ENCODE measurements around the gene YTHDC2.

The YTHDC2 gene
- total RNA-seq, result 70.0 to 88.9 (median 72.8) reads per million in 3 donors

DNA sequence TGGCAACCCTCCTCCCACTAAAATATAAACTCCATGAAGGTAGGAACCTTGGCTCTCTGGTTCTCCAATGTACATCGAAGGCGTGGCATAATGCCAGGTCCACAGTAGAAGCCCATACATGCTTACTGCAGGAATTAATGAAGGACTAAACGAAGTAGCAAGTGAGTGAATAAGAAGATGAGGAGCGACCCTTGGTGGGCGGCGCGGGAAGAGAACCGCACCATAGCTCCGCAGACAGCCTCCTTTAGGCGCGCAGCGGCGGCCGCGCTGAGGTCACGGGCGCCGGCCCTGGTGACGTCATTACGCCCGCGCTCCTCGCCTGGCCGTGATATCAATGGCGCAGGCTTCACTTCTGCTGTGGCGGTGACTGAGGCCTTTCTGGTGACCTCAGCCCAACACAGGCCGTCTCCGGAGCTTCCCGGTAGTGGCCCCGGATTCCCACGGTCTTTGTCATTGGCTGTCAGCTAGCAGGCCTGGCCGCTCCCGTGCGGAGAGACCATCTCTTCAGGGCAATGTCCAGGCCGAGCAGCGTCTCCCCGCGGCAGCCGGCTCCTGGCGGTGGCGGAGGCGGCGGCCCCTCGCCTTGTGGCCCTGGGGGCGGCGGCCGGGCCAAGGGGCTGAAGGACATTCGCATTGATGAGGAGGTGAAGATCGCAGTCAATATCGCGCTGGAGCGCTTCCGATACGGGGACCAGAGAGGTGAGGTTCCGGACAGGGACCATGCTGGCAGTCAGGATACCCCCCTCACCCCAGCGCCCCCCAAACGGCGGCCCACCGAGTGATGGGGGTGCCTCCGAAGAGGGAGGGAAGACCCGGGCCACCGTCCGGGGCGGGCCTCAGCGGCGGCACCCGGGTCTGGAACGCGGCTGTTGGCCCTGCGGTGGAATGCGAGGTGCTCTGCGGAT is at the start of gene YTHDC2:
TSS of gene YTHDC2 (plus strand) at position 311 of the 905 bp plus-strand sequence. CDS start at position 513, 202 bp downstream.
- no peaks in the 10 kb centered on the region for H3K27me3 ChIP-seq (replicated peaks; ENCODE audit: control insufficient read depth, insufficient read depth, low read length, poor library complexity, severe bottlenecking)
- H3K4me1 ChIP-seq (ENCODE audit: control insufficient read depth, insufficient read depth, low read length, poor library complexity, severe bottlenecking), result peaks cover 10% of the 10 kb centered on the region
- H3K4me3 ChIP-seq (ENCODE audit: insufficient read depth, low read depth, low read length, poor library complexity, severe bottlenecking), result peak within 1 kb of the TSS; percentile 79
- H3K27ac ChIP-seq (ENCODE audit: insufficient read depth, low read length, poor library complexity, severe bottlenecking), result peak within 1 kb of the TSS; percentile 80
- DNase-seq, result peak; percentile 75 to 81 (median 80)
- H3K9me3 ChIP-seq (ENCODE audit: control insufficient read depth, low read length), result no peaks in the 10 kb centered on the region
- no peaks in the 10 kb centered on the region for H3K36me3 ChIP-seq (ENCODE audit: control insufficient read depth, insufficient read depth, low read length)

DNA sequence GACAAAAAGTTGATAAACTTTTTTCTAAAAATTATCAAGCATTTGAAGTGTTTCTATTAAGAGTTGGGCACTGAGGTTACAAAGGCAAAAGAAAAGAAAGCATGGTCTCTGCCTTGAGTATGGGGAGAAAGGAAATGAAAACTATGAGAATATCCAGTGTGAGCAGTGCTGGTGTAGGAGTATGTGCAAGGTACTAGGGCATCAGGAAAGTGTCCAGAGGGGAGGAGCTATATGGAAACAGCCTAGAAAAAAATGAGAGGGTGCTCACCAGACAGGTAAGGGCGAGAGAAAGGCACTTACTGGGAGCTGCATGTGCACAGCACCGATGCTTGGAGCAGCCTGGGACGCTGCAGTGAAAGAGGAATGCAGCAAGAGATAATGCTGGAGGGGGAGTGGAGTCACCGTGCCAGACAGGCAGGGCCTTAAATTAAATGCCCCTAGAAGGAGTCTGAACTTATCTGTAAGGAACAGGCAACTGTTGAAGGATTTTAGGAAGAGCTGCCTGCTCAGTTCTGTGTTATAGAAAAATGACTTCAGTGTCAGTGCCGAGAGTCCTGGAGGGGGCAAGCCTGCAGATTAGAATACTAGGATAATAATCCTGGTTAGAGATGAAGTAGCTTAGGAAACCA is 39.3 kb upstream of the YTHDC2 start:
- Histone ChIP-seq H3K27ac (ENCODE audit: insufficient read depth, low read length, poor library complexity, severe bottlenecking) (no peak overlapping the region), H3K27me3 (replicated peaks; ENCODE audit: control insufficient read depth, insufficient read depth, low read length, poor library complexity, severe bottlenecking) (no peaks in the 10 kb centered on the region), H3K36me3 (ENCODE audit: control insufficient read depth, insufficient read depth, low read length) (no peaks in the 10 kb centered on the region), H3K4me1 (ENCODE audit: control insufficient read depth, insufficient read depth, low read length, poor library complexity, severe bottlenecking) (no peaks in the 10 kb centered on the region), H3K9me3 (ENCODE audit: control insufficient read depth, low read length) (no peaks in the 10 kb centered on the region), H3K4me3 (ENCODE audit: insufficient read depth, low read depth, low read length, poor library complexity, severe bottlenecking) (no peak overlapping the region)
- DNase-seq, result no peak

- Histone ChIP-seq H3K27me3 (replicated peaks; ENCODE audit: control insufficient read depth, insufficient read depth, low read length, poor library complexity, severe bottlenecking) (no peaks in the 10 kb centered on the region), H3K4me1 (ENCODE audit: control insufficient read depth, insufficient read depth, low read length, poor library complexity, severe bottlenecking) (no peaks in the 10 kb centered on the region), H3K4me3 (ENCODE audit: insufficient read depth, low read depth, low read length, poor library complexity, severe bottlenecking) (no peak overlapping the region), H3K27ac (ENCODE audit: insufficient read depth, low read length, poor library complexity, severe bottlenecking) (no peak overlapping the region), H3K36me3 (ENCODE audit: control insufficient read depth, insufficient read depth, low read length) (no peaks in the 10 kb centered on the region), H3K9me3 (ENCODE audit: control insufficient read depth, low read length) (no peaks in the 10 kb centered on the region)
- DNase-seq, result no peak
These were observed 34.8 kb upstream of the YTHDC2 start for GRCh38 chr5:113478691-113479090.

GRCh38 chr5:113480243-113480642 is 33.3 kb upstream of the YTHDC2 start:
- Histone ChIP-seq H3K4me1 (ENCODE audit: control insufficient read depth, insufficient read depth, low read length, poor library complexity, severe bottlenecking) (no peaks in the 10 kb centered on the region), H3K27me3 (replicated peaks; ENCODE audit: control insufficient read depth, insufficient read depth, low read length, poor library complexity, severe bottlenecking) (no peaks in the 10 kb centered on the region), H3K27ac (ENCODE audit: insufficient read depth, low read length, poor library complexity, severe bottlenecking) (no peak overlapping the region), H3K4me3 (ENCODE audit: insufficient read depth, low read depth, low read length, poor library complexity, severe bottlenecking) (no peak overlapping the region), H3K9me3 (ENCODE audit: control insufficient read depth, low read length) (no peaks in the 10 kb centered on the region), H3K36me3 (ENCODE audit: control insufficient read depth, insufficient read depth, low read length) (no peaks in the 10 kb centered on the region)
- DNase-seq, result no peak

DNA sequence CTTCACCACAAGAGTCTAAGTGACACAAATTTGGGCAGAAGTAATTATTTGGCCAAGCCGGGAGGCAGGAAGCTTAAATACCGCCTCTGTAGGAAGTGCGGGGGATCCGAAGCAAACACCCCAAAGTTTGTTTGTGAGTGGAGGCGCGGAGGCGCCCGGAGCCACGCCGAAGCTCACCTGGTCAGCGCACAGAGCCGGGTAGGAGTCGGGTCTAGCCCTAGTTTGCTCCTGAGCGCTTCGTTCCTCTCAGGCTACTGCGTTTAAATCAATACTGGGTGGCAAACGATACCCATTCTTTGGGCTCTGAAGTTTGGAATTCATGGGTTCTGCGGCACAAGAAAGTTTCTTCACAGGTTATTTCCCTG is 26.1 kb upstream of the YTHDC2 start:
- H3K4me3 ChIP-seq (ENCODE audit: insufficient read depth, low read depth, low read length, poor library complexity, severe bottlenecking), result peak overlapping the region; percentile 62
- no peaks in the 10 kb centered on the region for H3K36me3 ChIP-seq (ENCODE audit: control insufficient read depth, insufficient read depth, low read length)
- peaks cover 17% of the 10 kb centered on the region for H3K27me3 ChIP-seq (replicated peaks; ENCODE audit: control insufficient read depth, insufficient read depth, low read length, poor library complexity, severe bottlenecking)
- H3K27ac ChIP-seq (ENCODE audit: insufficient read depth, low read length, poor library complexity, severe bottlenecking), result no peak overlapping the region
- DNase-seq, result no peak
- peaks cover 22% of the 10 kb centered on the region for H3K4me1 ChIP-seq (ENCODE audit: control insufficient read depth, insufficient read depth, low read length, poor library complexity, severe bottlenecking)
- peaks cover 5% of the 10 kb centered on the region for H3K9me3 ChIP-seq (ENCODE audit: control insufficient read depth, low read length)

GRCh38 chr5:113487781-113488644 is 25.5 kb upstream of the YTHDC2 start, which contains the start of gene MCC:
TSS of gene MCC (minus strand) at chr5:113488453.
- H3K27ac ChIP-seq (ENCODE audit: insufficient read depth, low read length, poor library complexity, severe bottlenecking), result no peak within 1 kb of the TSS
- peaks cover 17% of the 10 kb centered on the region for H3K27me3 ChIP-seq (replicated peaks; ENCODE audit: control insufficient read depth, insufficient read depth, low read length, poor library complexity, severe bottlenecking)
- H3K4me3 ChIP-seq (ENCODE audit: insufficient read depth, low read depth, low read length, poor library complexity, severe bottlenecking), result peak within 1 kb of the TSS; percentile 62
- H3K4me1 ChIP-seq (ENCODE audit: control insufficient read depth, insufficient read depth, low read length, poor library complexity, severe bottlenecking), result peaks cover 22% of the 10 kb centered on the region
- DNase-seq, result peak in 1 of 3 donors; percentile 13
- H3K36me3 ChIP-seq (ENCODE audit: control insufficient read depth, insufficient read depth, low read length), result no peaks in the 10 kb centered on the region
- peaks cover 5% of the 10 kb centered on the region for H3K9me3 ChIP-seq (ENCODE audit: control insufficient read depth, low read length)

DNA sequence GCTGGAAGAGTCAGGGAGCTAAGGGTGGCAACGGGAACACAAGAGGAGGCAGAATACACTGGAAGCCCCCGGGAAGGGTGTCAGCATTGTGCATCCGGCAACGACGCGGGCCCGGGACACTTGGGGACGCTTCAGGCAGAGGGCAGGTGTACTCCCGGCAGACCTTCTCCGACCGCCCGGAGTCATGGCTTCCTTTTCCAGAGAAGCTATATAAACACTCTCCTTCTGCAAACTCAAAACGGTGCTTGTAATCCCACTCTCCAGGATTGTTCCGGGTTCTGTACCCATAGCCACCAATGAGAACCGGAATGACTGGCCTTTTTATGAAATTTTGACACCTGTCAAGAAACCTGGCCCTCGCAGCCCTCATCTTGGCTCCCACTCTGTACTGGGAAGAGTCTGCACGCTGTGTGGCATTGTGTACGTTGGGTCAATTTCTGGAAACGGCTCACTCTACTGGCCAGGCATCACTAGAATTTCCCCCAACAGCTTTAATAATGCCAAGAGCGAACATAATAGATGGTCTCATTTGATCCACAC is 24.8 kb upstream of the YTHDC2 start:
- Histone ChIP-seq H3K9me3 (ENCODE audit: control insufficient read depth, low read length) (peaks cover 5% of the 10 kb centered on the region), H3K36me3 (ENCODE audit: control insufficient read depth, insufficient read depth, low read length) (no peaks in the 10 kb centered on the region), H3K27ac (ENCODE audit: insufficient read depth, low read length, poor library complexity, severe bottlenecking) (no peak overlapping the region), H3K4me3 (ENCODE audit: insufficient read depth, low read depth, low read length, poor library complexity, severe bottlenecking) (peak overlapping the region; percentile 62), H3K27me3 (replicated peaks; ENCODE audit: control insufficient read depth, insufficient read depth, low read length, poor library complexity, severe bottlenecking) (peaks cover 17% of the 10 kb centered on the region), H3K4me1 (ENCODE audit: control insufficient read depth, insufficient read depth, low read length, poor library complexity, severe bottlenecking) (peaks cover 22% of the 10 kb centered on the region)
- DNase-seq, result no peak

DNA sequence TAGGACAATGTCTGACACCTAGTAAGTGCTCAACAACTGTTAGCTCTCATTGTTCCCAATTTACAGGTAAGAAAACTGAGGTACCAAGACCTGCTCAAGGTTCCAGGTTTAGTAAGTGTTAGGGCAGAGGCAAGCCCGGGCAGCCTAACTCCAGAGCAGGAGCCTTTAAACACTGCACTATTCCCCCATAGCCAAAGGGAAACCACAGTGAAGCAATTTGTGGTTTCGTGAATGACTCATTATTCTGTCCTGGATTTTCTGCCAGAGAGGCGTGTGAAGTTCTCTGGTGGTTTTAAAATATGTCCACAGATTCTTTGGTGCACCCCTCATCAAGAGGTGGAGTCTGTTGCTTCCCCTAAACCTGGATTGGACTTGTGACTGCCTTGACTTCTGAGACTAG is 24.2 kb upstream of the YTHDC2 start:
- Histone ChIP-seq H3K36me3 (ENCODE audit: control insufficient read depth, insufficient read depth, low read length) (no peaks in the 10 kb centered on the region), H3K27me3 (replicated peaks; ENCODE audit: control insufficient read depth, insufficient read depth, low read length, poor library complexity, severe bottlenecking) (peaks cover 17% of the 10 kb centered on the region), H3K4me1 (ENCODE audit: control insufficient read depth, insufficient read depth, low read length, poor library complexity, severe bottlenecking) (peaks cover 22% of the 10 kb centered on the region), H3K27ac (ENCODE audit: insufficient read depth, low read length, poor library complexity, severe bottlenecking) (no peak overlapping the region), H3K4me3 (ENCODE audit: insufficient read depth, low read depth, low read length, poor library complexity, severe bottlenecking) (no peak overlapping the region), H3K9me3 (ENCODE audit: control insufficient read depth, low read length) (peaks cover 5% of the 10 kb centered on the region)
- DNase-seq, result peak in 1 of 3 donors; percentile 9

GRCh38 chr5:113490317-113490716 is 23.2 kb upstream of the YTHDC2 start:
- H3K4me3 ChIP-seq (ENCODE audit: insufficient read depth, low read depth, low read length, poor library complexity, severe bottlenecking), result no peak overlapping the region
- H3K27me3 ChIP-seq (replicated peaks; ENCODE audit: control insufficient read depth, insufficient read depth, low read length, poor library complexity, severe bottlenecking), result peaks cover 17% of the 10 kb centered on the region
- no peak for DNase-seq
- peaks cover 5% of the 10 kb centered on the region for H3K9me3 ChIP-seq (ENCODE audit: control insufficient read depth, low read length)
- peaks cover 22% of the 10 kb centered on the region for H3K4me1 ChIP-seq (ENCODE audit: control insufficient read depth, insufficient read depth, low read length, poor library complexity, severe bottlenecking)
- H3K36me3 ChIP-seq (ENCODE audit: control insufficient read depth, insufficient read depth, low read length), result no peaks in the 10 kb centered on the region
- H3K27ac ChIP-seq (ENCODE audit: insufficient read depth, low read length, poor library complexity, severe bottlenecking), result no peak overlapping the region

Measured in effector memory CD4-positive, alpha-beta T cell (primary cell).